PFSK-1 (cell line): ENCODE results near the gene ADORA3.

ENCODE experiments used
- FOXP2 ChIP-seq: optimal IDR thresholded peaks from 2 replicates; pipeline ENCODE3; 2011; ENCODE audit warnings: borderline replicate concordance, control low read depth, inconsistent platforms; ENCODE audit not compliant: insufficient read depth; ENCODE audit errors: extremely low read length, extremely low read depth
- POLR2AphosphoS5 ChIP-seq: IDR thresholded peaks from 2 replicates; pipeline ENCODE4 v1.6.1; 2012; ENCODE audit warnings: low read depth, mild to moderate bottlenecking, control low read depth, low read length, moderate library complexity
- REST ChIP-seq, 2 experiments: IDR thresholded peaks; 2 replicates each; pipeline versions ENCODE4 v1.6.1 to v1.8.0; 2011 to 2012; ENCODE audit warnings: low read depth in 2 of 2, low read length in 2 of 2, control low read depth in 1 of 2, inconsistent platforms in 1 of 2, mild to moderate bottlenecking in 1 of 2, moderate library complexity in 1 of 2; ENCODE audit not compliant: insufficient read depth in 1 of 2
- SIN3A ChIP-seq: IDR thresholded peaks from 2 replicates; pipeline ENCODE4 v1.6.1; 2012; ENCODE audit warnings: mild to moderate bottlenecking, low read length, moderate library complexity, borderline replicate concordance; ENCODE audit not compliant: insufficient read depth
- TAF1 ChIP-seq: IDR thresholded peaks from 2 replicates; pipeline ENCODE4 v1.6.1; 2012; ENCODE audit warnings: low read length, control low read depth, borderline replicate concordance; ENCODE audit not compliant: insufficient read depth

The ADORA3 gene

DNA sequence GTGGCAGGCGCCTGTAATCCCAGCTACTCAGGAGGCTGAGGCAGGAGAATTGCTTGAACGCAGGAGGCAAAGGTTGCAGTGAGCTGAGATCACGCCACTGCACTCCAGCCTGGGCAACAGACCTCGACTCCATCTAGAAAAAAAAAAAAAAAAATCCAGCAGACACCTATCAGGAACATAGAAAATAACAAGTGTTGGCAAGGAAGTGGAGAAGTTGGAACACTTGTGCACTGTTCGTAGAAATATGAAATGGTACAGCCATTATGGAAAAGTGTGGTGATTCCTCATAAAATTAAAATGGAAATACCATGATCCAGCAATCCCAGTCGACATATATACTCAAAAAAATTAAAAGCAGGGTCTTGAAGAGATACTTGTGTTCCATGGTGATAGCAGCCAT, 41.7 kb downstream of the ADORA3 start:
- TF ChIP-seq POLR2AphosphoS5: no peak
- TF ChIP-seq SIN3A: no peak
- no peak for TF ChIP-seq REST (IDR thresholded peaks at IDR 0.05; ENCODE audit: insufficient read depth in 1 of 2, low read depth in 2 of 2, low read length in 2 of 2)
- TF ChIP-seq TAF1: no peak
- TF ChIP-seq FOXP2: no peak

GRCh38 chr1:111455642-111456031, 47.8 kb downstream of the ADORA3 start:
- TF ChIP-seq TAF1 (no peak), FOXP2 (no peak), SIN3A (no peak), REST (IDR thresholded peaks at IDR 0.05; ENCODE audit: insufficient read depth in 1 of 2, low read depth in 2 of 2, low read length in 2 of 2) (no peak), POLR2AphosphoS5 (no peak)

DNA sequence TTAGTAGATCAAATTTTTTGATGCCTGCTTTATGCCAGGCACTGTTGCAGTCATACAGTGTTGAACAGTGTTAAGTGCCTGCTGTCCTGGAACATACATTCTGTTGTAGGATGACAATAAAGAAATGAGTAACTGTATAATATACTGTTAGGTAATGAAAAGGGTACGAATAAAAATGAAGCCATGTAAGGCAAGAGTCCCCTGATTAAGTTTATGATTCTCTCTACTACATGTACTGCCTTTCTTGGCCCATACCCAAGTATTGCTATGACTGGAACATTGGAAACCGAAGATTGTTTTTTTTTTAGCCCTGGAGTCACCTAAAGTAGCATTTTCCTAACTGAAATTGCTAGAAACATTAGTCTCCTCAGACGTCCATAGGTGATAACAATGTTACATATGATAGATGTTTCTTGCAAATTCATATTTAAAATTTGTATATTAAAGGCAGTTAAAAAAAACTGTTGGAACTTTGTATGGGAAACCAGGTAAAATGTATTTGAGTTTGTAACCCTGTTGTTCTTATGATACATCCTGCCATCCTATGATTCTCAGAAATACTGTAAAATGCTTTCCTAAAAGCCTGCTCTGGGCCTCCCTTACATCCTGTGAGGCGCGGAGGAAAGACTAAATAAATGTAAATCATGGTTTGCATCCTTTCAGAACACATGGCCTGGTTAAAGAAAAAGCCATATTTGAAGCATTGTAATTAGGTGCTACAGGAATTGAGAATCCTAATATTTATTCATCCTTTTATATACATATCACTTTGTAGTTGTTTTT, 48.4 kb downstream of the ADORA3 start:
- no peak for TF ChIP-seq SIN3A
- TF ChIP-seq TAF1: no peak
- TF ChIP-seq POLR2AphosphoS5: no peak
- no peak for TF ChIP-seq FOXP2
- no peak for TF ChIP-seq REST (IDR thresholded peaks at IDR 0.05; ENCODE audit: insufficient read depth in 1 of 2, low read depth in 2 of 2, low read length in 2 of 2)

GRCh38 chr1:111453706-111454105, 49.7 kb downstream of the ADORA3 start:
- TF ChIP-seq POLR2AphosphoS5: no peak
- no peak for TF ChIP-seq REST (IDR thresholded peaks at IDR 0.05; ENCODE audit: insufficient read depth in 1 of 2, low read depth in 2 of 2, low read length in 2 of 2)
- no peak for TF ChIP-seq FOXP2
- no peak for TF ChIP-seq SIN3A
- TF ChIP-seq TAF1: no peak

DNA sequence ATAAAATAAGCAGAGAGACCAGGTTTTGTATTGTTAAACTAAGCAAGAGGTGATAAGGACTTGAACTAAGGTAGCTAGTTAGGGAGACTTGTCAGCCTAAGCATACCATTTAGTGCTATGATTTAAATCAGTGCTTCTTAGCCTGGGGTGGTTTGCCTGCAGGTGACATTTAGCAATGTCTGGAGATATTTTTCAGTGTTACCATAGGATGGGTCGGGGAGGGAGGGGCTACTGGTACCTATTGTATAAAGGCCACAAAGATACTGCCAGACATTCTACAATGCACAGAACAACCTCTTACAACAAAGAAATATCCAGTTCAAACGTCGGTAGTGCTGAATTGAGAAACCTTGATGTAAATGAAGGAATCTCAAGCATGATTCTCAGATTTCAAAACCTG, 50.9 kb downstream of the ADORA3 start:
- no peak for TF ChIP-seq TAF1
- no peak for TF ChIP-seq FOXP2
- no peak for TF ChIP-seq POLR2AphosphoS5
- TF ChIP-seq SIN3A: no peak
- no peak for TF ChIP-seq REST (IDR thresholded peaks at IDR 0.05; ENCODE audit: insufficient read depth in 1 of 2, low read depth in 2 of 2, low read length in 2 of 2)
